Calu3 (cell line): ENCODE measurements around the gene CUL4A. TPM values are rescaled to one million over a fixed set of nuclear protein-coding genes. Genes with fewer than 3 reads are reported as not detected.

ENCODE experiments used
- BruUV-seq: library from RNA; stranded (reverse); fragments of 400-500 nt; replicated peaks from 2 replicates; lab custom pipeline; 2021; lab: Mats Ljungman, UMichigan
- CTCF ChIA-PET: fragments of 300-600 bp; sonication (Branson Sonifier 250); formaldehyde crosslinking; loops from one replicate; lab custom pipeline; 2022; ENCODE audit warnings: antibody characterized with exemption; lab: Charles Lee
- DNase-seq: peaks from one replicate; pipeline ENCODE4 v3.0.0; 2022
- H3K27ac Mint-ChIP-seq: one replicate; pipeline ENCODE4 v1.8.0; 2022; ENCODE audit warnings: mixed read lengths; ENCODE audit not compliant: unreplicated experiment
- H3K27me3 Mint-ChIP-seq: one replicate; pipeline ENCODE4 v1.8.0; 2022; ENCODE audit warnings: mixed read lengths; ENCODE audit not compliant: unreplicated experiment
- H3K36me3 Mint-ChIP-seq: one replicate; pipeline ENCODE4 v1.8.0; 2022; ENCODE audit warnings: mild to moderate bottlenecking, moderate library complexity, mixed read lengths; ENCODE audit not compliant: insufficient read depth, unreplicated experiment
- H3K4me1 Mint-ChIP-seq: one replicate; pipeline ENCODE4 v1.8.0; 2022; ENCODE audit warnings: mild to moderate bottlenecking, low read depth, mixed read lengths; ENCODE audit not compliant: unreplicated experiment
- H3K4me3 Mint-ChIP-seq: one replicate; pipeline ENCODE4 v1.8.0; 2022; ENCODE audit warnings: mild to moderate bottlenecking, low read depth, moderate library complexity, mixed read lengths; ENCODE audit not compliant: unreplicated experiment
- H3K9me3 Mint-ChIP-seq: one replicate; pipeline ENCODE4 v1.8.0; 2022; ENCODE audit warnings: low read depth, mixed read lengths; ENCODE audit not compliant: unreplicated experiment
- CTCF ChIP-seq: fragments of 200-600 bp; IDR thresholded peaks from one replicate; pipeline ENCODE4 v1.8.0; 2022; ENCODE audit warnings: antibody characterized with exemption; ENCODE audit not compliant: unreplicated experiment
- intact Hi-C: fragments of 100-400 bp; cut with micrococcal nuclease; formaldehyde crosslinking; loops from one replicate; pipeline ENCODE4 v1.10.0; 2022; ENCODE audit not compliant: unreplicated experiment
- total RNA-seq: library from RNA; stranded (reverse); gene quantifications from 2 replicates; pipeline ENCODE4 v1.2.3, GENCODE V29; 2022

Gene CUL4A
- total RNA-seq, 1 experiment from 2014 or later, result 32.1 TPM

GRCh38 chr13:113202912-113203311 is 6.5 kb upstream of the CUL4A start:
- CTCF ChIA-PET, result no interaction called here
- H3K4me3 Mint-ChIP-seq, result no peak overlapping the region
- BruUV-seq, result no TSS peak
- H3K9me3 Mint-ChIP-seq, result no peaks in the 10 kb centered on the region
- intact Hi-C loops, result no loop called here
- H3K36me3 Mint-ChIP-seq, result peaks cover 11% of the 10 kb centered on the region
- no peaks in the 10 kb centered on the region for H3K27me3 Mint-ChIP-seq
- no peaks in the 10 kb centered on the region for H3K4me1 Mint-ChIP-seq
- no peak for DNase-seq
- TF ChIP-seq CTCF, result no peak
- no peak overlapping the region for H3K27ac Mint-ChIP-seq

GRCh38 chr13:113203507-113204377 is 5.7 kb upstream of the CUL4A start:
- Mint-ChIP-seq H3K4me3 (no peak overlapping the region), H3K9me3 (no peaks in the 10 kb centered on the region), H3K4me1 (no peaks in the 10 kb centered on the region), H3K27ac (no peak overlapping the region), H3K27me3 (no peaks in the 10 kb centered on the region), H3K36me3 (peaks cover 14% of the 10 kb centered on the region)
- no TSS peak for BruUV-seq
- TF ChIP-seq CTCF, result no peak
- no peak for DNase-seq
- intact Hi-C loops, result no loop called here
- CTCF ChIA-PET, result no interaction called here

- Mint-ChIP-seq H3K27me3 (no peaks in the 10 kb centered on the region), H3K36me3 (peaks cover 14% of the 10 kb centered on the region), H3K4me1 (no peaks in the 10 kb centered on the region), H3K27ac (no peak overlapping the region), H3K9me3 (no peaks in the 10 kb centered on the region), H3K4me3 (no peak overlapping the region)
- intact Hi-C loops, result no loop called here
- CTCF ChIA-PET, result no interaction called here
- no peak for DNase-seq
- no TSS peak for BruUV-seq
- no peak for TF ChIP-seq CTCF
These were observed 5.1 kb upstream of the CUL4A start for GRCh38 chr13:113204378-113204734.

- Mint-ChIP-seq H3K27me3 (no peaks in the 10 kb centered on the region), H3K27ac (no peak overlapping the region), H3K9me3 (no peaks in the 10 kb centered on the region), H3K36me3 (peaks cover 14% of the 10 kb centered on the region), H3K4me3 (no peak overlapping the region), H3K4me1 (no peaks in the 10 kb centered on the region)
- no TSS peak for BruUV-seq
- DNase-seq, result no peak
- intact Hi-C loops, result no loop called here
- CTCF ChIA-PET, result no interaction called here
- TF ChIP-seq CTCF, result no peak
These were observed 3.9 kb upstream of the CUL4A start for GRCh38 chr13:113205428-113205931.
